Neural progenitor cell (in vitro differentiated cells): ENCODE results near the gene NSUN3. TPM values are rescaled to one million over a fixed set of nuclear protein-coding genes. Genes with fewer than 3 reads are reported as not detected.

ENCODE experiments used
- DNase-seq: peaks from one replicate; pipeline ENCODE4 v3.0.0-alpha.2; 2016; ENCODE audit warnings: low spot score
- H2AFZ ChIP-seq: fragments of 200-600 bp; sonication (generic); replicated peaks from 2 replicates; pipeline ENCODE4 v1.6.1; 2016; ENCODE audit warnings: antibody characterized with exemption
- H3F3A ChIP-seq: fragments of 200-600 bp; sonication (generic); 2 replicates; pipeline ENCODE4 v1.6.1; 2016; ENCODE audit warnings: antibody characterized with exemption, low read depth
- H3K27ac ChIP-seq: fragments of 200-600 bp; sonication (generic); 2 replicates; pipeline ENCODE4 v1.5.1; 2016; ENCODE audit warnings: mild to moderate bottlenecking
- H3K27me3 ChIP-seq: fragments of 200-600 bp; sonication (generic); 2 replicates; pipeline ENCODE4 v1.6.1; 2016; ENCODE audit warnings: mild to moderate bottlenecking, moderate library complexity
- H3K36me3 ChIP-seq: fragments of 200-600 bp; sonication (generic); 2 replicates; pipeline ENCODE4 v1.5.1; 2016
- H3K4me1 ChIP-seq: fragments of 200-600 bp; sonication (generic); 2 replicates; pipeline ENCODE4 v1.6.1; 2016; ENCODE audit warnings: mixed run types
- H3K4me2 ChIP-seq: fragments of 200-600 bp; sonication (generic); 2 replicates; pipeline ENCODE4 v1.6.1; 2016
- H3K4me3 ChIP-seq: fragments of 200-600 bp; sonication (generic); 2 replicates; pipeline ENCODE4 v1.5.1; 2016
- H3K79me2 ChIP-seq: fragments of 200-600 bp; sonication (generic); 2 replicates; pipeline ENCODE4 v1.6.1; 2016; ENCODE audit warnings: low read depth
- H3K9ac ChIP-seq: fragments of 200-600 bp; sonication (generic); 2 replicates; pipeline ENCODE4 v1.6.1; 2016
- H3K9me3 ChIP-seq: fragments of 200-600 bp; sonication (generic); 2 replicates; pipeline ENCODE4 v1.5.1; 2016; ENCODE audit warnings: low read depth
- H4K20me1 ChIP-seq: fragments of 200-600 bp; sonication (generic); 2 replicates; pipeline ENCODE4 v1.6.1; 2016; ENCODE audit warnings: low read depth
- H3K27ac Mint-ChIP-seq: 3 replicates; pipeline ENCODE4 v1.8.0; 2021; ENCODE audit warnings: mixed read lengths
- H3K27me3 Mint-ChIP-seq: 2 replicates; pipeline ENCODE4 v1.8.0; 2022; ENCODE audit warnings: low read depth, mild to moderate bottlenecking, inconsistent platforms, moderate library complexity, mixed read lengths; ENCODE audit not compliant: insufficient read depth
- H3K36me3 Mint-ChIP-seq: 3 replicates; pipeline ENCODE4 v1.8.0; 2021; ENCODE audit warnings: mixed read lengths
- H3K4me1 Mint-ChIP-seq: 3 replicates; pipeline ENCODE4 v1.8.0; 2021; ENCODE audit warnings: mixed read lengths
- H3K4me3 Mint-ChIP-seq: 3 replicates; pipeline ENCODE4 v1.8.0; 2021; ENCODE audit warnings: mild to moderate bottlenecking, moderate library complexity, mixed read lengths
- H3K9me3 Mint-ChIP-seq: 3 replicates; pipeline ENCODE4 v1.8.0; 2020; ENCODE audit warnings: mixed read lengths
- EZH2 ChIP-seq: fragments of 200-600 bp; sonication (generic); IDR thresholded peaks from 2 replicates; pipeline ENCODE4 v1.6.1; 2017; ENCODE audit warnings: antibody characterized with exemption, mild to moderate bottlenecking, moderate library complexity
- EZH2phosphoT487 ChIP-seq: fragments of 200-600 bp; sonication (generic); IDR thresholded peaks from 2 replicates; pipeline ENCODE4 v1.6.1; 2017; ENCODE audit warnings: antibody characterized with exemption
- total RNA-seq: library from RNA; depleted of rRNA; stranded (reverse); fragments of >200 nt; gene quantifications from 2 replicates; pipeline ENCODE4 v1.2.3, GENCODE V29; 2015; ENCODE audit warnings: low replicate concordance
- TF ChIP-seq, protein P1 (sequence below): fragments of 200-600 bp; sonication (generic); IDR thresholded peaks from 2 replicates; pipeline ENCODE4 v1.5.1; 2017; ENCODE audit warnings: antibody characterized with exemption, mild to moderate bottlenecking

Gene NSUN3
- total RNA-seq, 1 donor from 2014 or later: 22.3 TPM

DNA sequence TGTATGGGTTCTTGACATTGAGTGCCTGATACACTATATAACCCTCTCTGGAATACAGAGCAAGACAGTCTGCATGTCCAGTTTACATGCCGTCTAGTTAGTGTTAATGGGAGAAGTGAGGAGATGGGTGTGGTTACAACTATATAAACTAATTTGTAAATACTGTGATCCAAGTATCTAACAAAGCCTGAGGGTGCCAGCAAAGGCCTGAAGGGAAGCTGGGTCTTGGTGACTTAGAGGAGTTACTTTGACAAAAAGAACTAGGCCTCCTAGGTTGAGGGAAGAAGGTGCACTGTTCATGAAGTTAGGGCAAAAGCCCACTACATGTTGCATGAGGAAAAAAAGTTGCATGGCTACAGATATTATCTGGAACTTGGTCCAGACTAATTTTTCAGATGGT is 2.3 kb downstream of the NSUN3 start:
- Histone ChIP-seq H3K4me2 (no peak overlapping the region), H3K36me3 (no peaks in the 10 kb centered on the region), H3K9ac (no peak overlapping the region), H3K27ac (no peak overlapping the region), H3K4me1 (peaks cover 14% of the 10 kb centered on the region), H3K27me3 (no peaks in the 10 kb centered on the region), H2AFZ (no peak overlapping the region), H3F3A (peaks cover 13% of the 10 kb centered on the region), H3K9me3 (no peaks in the 10 kb centered on the region), H3K79me2 (peaks cover 27% of the 10 kb centered on the region), H4K20me1 (no peaks in the 10 kb centered on the region), H3K4me3 (no peak overlapping the region)
- no peak for DNase-seq
- Mint-ChIP-seq H3K27ac (no peak overlapping the region), H3K27me3 (peaks cover 4% of the 10 kb centered on the region), H3K9me3 (no peaks in the 10 kb centered on the region), H3K36me3 (peaks cover 15% of the 10 kb centered on the region), H3K4me3 (no peak overlapping the region), H3K4me1 (peaks cover 29% of the 10 kb centered on the region)
- TF ChIP-seq, protein P1, sequence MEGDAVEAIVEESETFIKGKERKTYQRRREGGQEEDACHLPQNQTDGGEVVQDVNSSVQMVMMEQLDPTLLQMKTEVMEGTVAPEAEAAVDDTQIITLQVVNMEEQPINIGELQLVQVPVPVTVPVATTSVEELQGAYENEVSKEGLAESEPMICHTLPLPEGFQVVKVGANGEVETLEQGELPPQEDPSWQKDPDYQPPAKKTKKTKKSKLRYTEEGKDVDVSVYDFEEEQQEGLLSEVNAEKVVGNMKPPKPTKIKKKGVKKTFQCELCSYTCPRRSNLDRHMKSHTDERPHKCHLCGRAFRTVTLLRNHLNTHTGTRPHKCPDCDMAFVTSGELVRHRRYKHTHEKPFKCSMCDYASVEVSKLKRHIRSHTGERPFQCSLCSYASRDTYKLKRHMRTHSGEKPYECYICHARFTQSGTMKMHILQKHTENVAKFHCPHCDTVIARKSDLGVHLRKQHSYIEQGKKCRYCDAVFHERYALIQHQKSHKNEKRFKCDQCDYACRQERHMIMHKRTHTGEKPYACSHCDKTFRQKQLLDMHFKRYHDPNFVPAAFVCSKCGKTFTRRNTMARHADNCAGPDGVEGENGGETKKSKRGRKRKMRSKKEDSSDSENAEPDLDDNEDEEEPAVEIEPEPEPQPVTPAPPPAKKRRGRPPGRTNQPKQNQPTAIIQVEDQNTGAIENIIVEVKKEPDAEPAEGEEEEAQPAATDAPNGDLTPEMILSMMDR: no peak
- TF ChIP-seq EZH2phosphoT487: no peak
- no peak for TF ChIP-seq EZH2

GRCh38 chr3:94065819-94066480 is 3.1 kb downstream of the NSUN3 start:
- H3K4me3 ChIP-seq: no peak overlapping the region
- no peaks in the 10 kb centered on the region for H3K9me3 ChIP-seq
- no peaks in the 10 kb centered on the region for H3K36me3 ChIP-seq
- H3K4me1 ChIP-seq: peaks cover 14% of the 10 kb centered on the region
- H3K79me2 ChIP-seq: peaks cover 27% of the 10 kb centered on the region
- no peak overlapping the region for H2AFZ ChIP-seq
- no peaks in the 10 kb centered on the region for H4K20me1 ChIP-seq
- peaks cover 13% of the 10 kb centered on the region for H3F3A ChIP-seq
- Mint-ChIP-seq H3K4me3 (no peak overlapping the region), H3K4me1 (peaks cover 29% of the 10 kb centered on the region), H3K27ac (no peak overlapping the region), H3K9me3 (no peaks in the 10 kb centered on the region), H3K27me3 (peaks cover 4% of the 10 kb centered on the region), H3K36me3 (peaks cover 10% of the 10 kb centered on the region)
- no peak overlapping the region for H3K4me2 ChIP-seq
- no peaks in the 10 kb centered on the region for H3K27me3 ChIP-seq
- H3K9ac ChIP-seq: no peak overlapping the region
- DNase-seq: no peak
- no peak overlapping the region for H3K27ac ChIP-seq
- TF ChIP-seq, protein P1: no peak
- TF ChIP-seq EZH2 (no peak), EZH2phosphoT487 (no peak)

DNA sequence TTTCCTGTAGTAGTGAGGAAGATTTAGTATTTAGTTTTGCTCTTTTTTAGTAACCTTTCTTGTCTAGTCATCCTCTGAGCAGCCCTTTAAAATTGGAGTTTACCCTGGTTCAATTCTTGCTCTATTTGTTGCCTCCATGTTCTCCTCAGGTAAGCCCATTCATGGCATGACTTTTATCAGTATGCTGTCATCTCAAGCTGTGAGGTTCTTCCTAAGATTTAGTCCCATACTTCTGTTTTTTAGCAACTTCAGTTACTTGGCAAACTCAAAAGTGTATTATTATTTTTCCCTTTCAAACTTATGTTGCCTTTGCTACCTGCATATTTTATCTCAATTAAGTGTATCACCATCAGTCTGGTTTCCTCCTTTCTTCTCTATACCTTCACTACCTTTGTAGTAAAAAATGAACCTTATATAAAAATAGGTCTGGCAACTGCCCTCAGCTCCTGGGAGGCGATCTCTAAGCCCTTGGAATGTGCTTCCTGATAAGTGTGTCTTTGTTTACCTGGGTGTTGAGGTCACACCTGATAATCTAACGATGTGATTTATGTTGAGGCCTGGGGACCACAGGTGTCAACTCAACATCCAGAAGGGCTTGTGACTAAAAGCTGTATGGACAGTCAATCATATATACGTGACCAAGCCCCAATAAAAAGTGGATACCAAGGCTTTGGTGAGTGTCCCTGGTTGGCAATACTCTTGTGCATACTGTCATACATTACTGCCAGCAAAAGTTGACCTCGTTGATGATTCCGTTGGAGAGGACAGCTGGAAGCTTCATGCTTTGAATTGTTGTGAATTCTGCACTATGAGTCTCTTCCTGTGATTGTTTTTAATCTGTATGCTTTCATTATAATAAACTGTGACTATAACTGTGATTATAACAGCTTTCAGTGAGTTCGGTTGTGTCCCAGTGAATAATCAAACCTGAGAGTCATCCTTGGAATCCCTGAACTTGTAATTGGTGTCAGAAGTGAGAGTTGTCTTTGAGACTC is 3.9 kb downstream of the NSUN3 start:
- Mint-ChIP-seq H3K4me3 (no peak overlapping the region), H3K4me1 (peaks cover 29% of the 10 kb centered on the region), H3K27ac (no peak overlapping the region), H3K27me3 (peaks cover 4% of the 10 kb centered on the region), H3K9me3 (no peaks in the 10 kb centered on the region), H3K36me3 (peaks cover 10% of the 10 kb centered on the region)
- H3K4me3 ChIP-seq: no peak overlapping the region
- no peaks in the 10 kb centered on the region for H3K36me3 ChIP-seq
- H3K27me3 ChIP-seq: no peaks in the 10 kb centered on the region
- no peak overlapping the region for H3K27ac ChIP-seq
- DNase-seq: no peak
- peaks cover 20% of the 10 kb centered on the region for H3K79me2 ChIP-seq
- no peak overlapping the region for H3K4me2 ChIP-seq
- H3F3A ChIP-seq: peaks cover 9% of the 10 kb centered on the region
- TF ChIP-seq EZH2phosphoT487: no peak
- TF ChIP-seq, protein P1: no peak
- no peak for TF ChIP-seq EZH2
- H2AFZ ChIP-seq: no peak overlapping the region
- H3K9me3 ChIP-seq: no peaks in the 10 kb centered on the region
- no peaks in the 10 kb centered on the region for H4K20me1 ChIP-seq
- H3K4me1 ChIP-seq: peaks cover 9% of the 10 kb centered on the region
- H3K9ac ChIP-seq: no peak overlapping the region
